ENCODE results near the gene RRAGD. TPM values are rescaled to one million over a fixed set of nuclear protein-coding genes. Genes with fewer than 3 reads are reported as not detected.
A peak's percentile ranks its signal among the peaks of the same experiment; 100 is the strongest.

Gene RRAGD
- polyA plus RNA-seq, 1 of the 3 experiments (the other 2 are of a cell fraction), result 0.07 TPM

- Histone ChIP-seq H3K9me3 (no peaks in the 10 kb centered on the region), H3K27ac (ENCODE audit: low read depth in 2 of 2, low read length in 1 of 2) (peak overlapping the region in 1 of 2 experiments; percentile 22; a peak in 2 of 4 replicates), H3K9ac (0 out of 2 replicates have a peak overlapping the region, but pooled peaks have one; percentile 1), H2AFZ (ENCODE audit: low read depth) (no peak overlapping the region), H3K79me2 (ENCODE audit: insufficient read depth) (peaks cover 76% of the 10 kb centered on the region), H3K27me3 (ENCODE audit: insufficient read depth) (no peaks in the 10 kb centered on the region), H3K36me3 (replicated peaks in 1 of 2; ENCODE audit: control insufficient read depth in 1 of 2, insufficient read depth in 2 of 2, low read length in 1 of 2) (no peaks in the 10 kb centered on the region), H4K20me1 (ENCODE audit: insufficient read depth) (peaks cover 51% of the 10 kb centered on the region), H3K4me3 (ENCODE audit: low read depth in 2 of 2, low read length in 1 of 2) (peak overlapping the region; percentile 8 to 89; a peak in 2 of 4 replicates), H3K4me1 (ENCODE audit: control insufficient read depth in 1 of 2, insufficient read depth in 2 of 2, low read depth in 1 of 2, low read length in 1 of 2) (peaks cover 19 to 26% of the 10 kb centered on the region in 2 experiments), H3K4me2 (peak overlapping the region; percentile 77), H3K9me2 (no peaks in the 10 kb centered on the region), H3F3A (replicated peaks; ENCODE audit: insufficient read depth) (peaks cover 7% of the 10 kb centered on the region)
- TF ChIP-seq TCF12 (IDR thresholded peaks at IDR 0.05), result no peak
- TF ChIP-seq PBX3 (IDR thresholded peaks at IDR 0.05), result no peak
- TF ChIP-seq YY1 (IDR thresholded peaks at IDR 0.05; ENCODE audit: low read depth), result no peak
- no peak for TF ChIP-seq EZH2phosphoT487 (IDR thresholded peaks at IDR 0.05; ENCODE audit: borderline replicate concordance, low read depth)
- TF ChIP-seq TEAD4 (IDR thresholded peaks at IDR 0.05; ENCODE audit: borderline replicate concordance, insufficient read depth), result no peak
- no peak for TF ChIP-seq JUND (IDR thresholded peaks at IDR 0.05)
- no peak for DNase-seq
- ChIA-PET CTCF (interaction anchor here (0.7 to 4.5 kb wide), 5 partner anchors 17 to 368 kb away, joined by 3 to 34 read pairs (median 4); no protein-coding TSS in a partner anchor), POLR2A (no interaction called here)
- WGBS (ENCODE audit: low lambda C conversion rate), result 77% methylated on average over 4 of the region's 4 CpGs
Observed at GRCh38 chr6:89350281-89350966, 61.6 kb downstream of the RRAGD start.

GRCh38 chr6:89348372-89348771 lies 63.7 kb downstream of the RRAGD start:
- Histone ChIP-seq H3K27ac (ENCODE audit: low read depth in 2 of 2, low read length in 1 of 2) (no peak overlapping the region), H2AFZ (ENCODE audit: low read depth) (no peak overlapping the region), H3K4me1 (ENCODE audit: control insufficient read depth in 1 of 2, insufficient read depth in 2 of 2, low read depth in 1 of 2, low read length in 1 of 2) (peaks cover 19 to 26% of the 10 kb centered on the region in 2 experiments), H3K4me2 (peak overlapping the region; percentile 27), H3K9ac (no peak overlapping the region), H3K36me3 (replicated peaks in 1 of 2; ENCODE audit: control insufficient read depth in 1 of 2, insufficient read depth in 2 of 2, low read length in 1 of 2) (peaks cover 0 to 1% of the 10 kb centered on the region in 2 experiments), H3K4me3 (ENCODE audit: low read depth in 2 of 2, low read length in 1 of 2) (no peak overlapping the region), H3K79me2 (ENCODE audit: insufficient read depth) (peaks cover 96% of the 10 kb centered on the region), H4K20me1 (ENCODE audit: insufficient read depth) (peaks cover 61% of the 10 kb centered on the region), H3F3A (replicated peaks; ENCODE audit: insufficient read depth) (peaks cover 7% of the 10 kb centered on the region), H3K9me3 (no peaks in the 10 kb centered on the region), H3K9me2 (no peaks in the 10 kb centered on the region), H3K27me3 (ENCODE audit: insufficient read depth) (no peaks in the 10 kb centered on the region)
- no peak for DNase-seq
- POLR2A ChIA-PET, result no interaction called here
- TF ChIP-seq YY1 (IDR thresholded peaks at IDR 0.05; ENCODE audit: low read depth) (no peak), JUND (IDR thresholded peaks at IDR 0.05) (peak; percentile 19; the same call in 1 of the 2 replicates), PBX3 (IDR thresholded peaks at IDR 0.05) (peak; percentile 53), EP300 (IDR thresholded peaks at IDR 0.05; ENCODE audit: borderline replicate concordance in 1 of 2, low read depth in 1 of 2, low read length in 1 of 2) (peak in 1 of 2 experiments; percentile 10; a peak in 1 of 4 replicates), EZH2phosphoT487 (IDR thresholded peaks at IDR 0.05; ENCODE audit: borderline replicate concordance, low read depth) (no peak), TCF12 (IDR thresholded peaks at IDR 0.05) (peak; percentile 71), MXI1 (IDR thresholded peaks at IDR 0.05; ENCODE audit: low read depth, low read length) (no peak)
- 67% methylated on average over 1 of the region's 1 CpG for WGBS (ENCODE audit: low lambda C conversion rate)
- CTCF ChIA-PET, result interaction anchor here (2.3 kb wide), 1 partner anchor 23 kb away, joined by 12 read pairs; no protein-coding TSS in a partner anchor
